ENCODE results near the gene BCAT1.
"Not testable (repeated sequence)": the region's sequence is repeated elsewhere in the genome, so short reads cannot be mapped to it uniquely, and the experiment has no call there.

- TF ChIP-seq, protein P1, sequence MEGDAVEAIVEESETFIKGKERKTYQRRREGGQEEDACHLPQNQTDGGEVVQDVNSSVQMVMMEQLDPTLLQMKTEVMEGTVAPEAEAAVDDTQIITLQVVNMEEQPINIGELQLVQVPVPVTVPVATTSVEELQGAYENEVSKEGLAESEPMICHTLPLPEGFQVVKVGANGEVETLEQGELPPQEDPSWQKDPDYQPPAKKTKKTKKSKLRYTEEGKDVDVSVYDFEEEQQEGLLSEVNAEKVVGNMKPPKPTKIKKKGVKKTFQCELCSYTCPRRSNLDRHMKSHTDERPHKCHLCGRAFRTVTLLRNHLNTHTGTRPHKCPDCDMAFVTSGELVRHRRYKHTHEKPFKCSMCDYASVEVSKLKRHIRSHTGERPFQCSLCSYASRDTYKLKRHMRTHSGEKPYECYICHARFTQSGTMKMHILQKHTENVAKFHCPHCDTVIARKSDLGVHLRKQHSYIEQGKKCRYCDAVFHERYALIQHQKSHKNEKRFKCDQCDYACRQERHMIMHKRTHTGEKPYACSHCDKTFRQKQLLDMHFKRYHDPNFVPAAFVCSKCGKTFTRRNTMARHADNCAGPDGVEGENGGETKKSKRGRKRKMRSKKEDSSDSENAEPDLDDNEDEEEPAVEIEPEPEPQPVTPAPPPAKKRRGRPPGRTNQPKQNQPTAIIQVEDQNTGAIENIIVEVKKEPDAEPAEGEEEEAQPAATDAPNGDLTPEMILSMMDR (IDR thresholded peaks at IDR 0.05), result not testable (repeated sequence)
- TF ChIP-seq POLR2A (IDR thresholded peaks at IDR 0.05), result not testable (repeated sequence)
Measured at GRCh38 chr12:24939551-24939950, 9.3 kb downstream of the BCAT1 start.

All from Peyer's patch (tissue), 4 donors.